ENCODE data around the gene CBR3.
"Not testable (repeated sequence)": the region's sequence is repeated elsewhere in the genome, so short reads cannot be mapped to it uniquely, and the experiment has no call there.

CBR3 gene

DNA sequence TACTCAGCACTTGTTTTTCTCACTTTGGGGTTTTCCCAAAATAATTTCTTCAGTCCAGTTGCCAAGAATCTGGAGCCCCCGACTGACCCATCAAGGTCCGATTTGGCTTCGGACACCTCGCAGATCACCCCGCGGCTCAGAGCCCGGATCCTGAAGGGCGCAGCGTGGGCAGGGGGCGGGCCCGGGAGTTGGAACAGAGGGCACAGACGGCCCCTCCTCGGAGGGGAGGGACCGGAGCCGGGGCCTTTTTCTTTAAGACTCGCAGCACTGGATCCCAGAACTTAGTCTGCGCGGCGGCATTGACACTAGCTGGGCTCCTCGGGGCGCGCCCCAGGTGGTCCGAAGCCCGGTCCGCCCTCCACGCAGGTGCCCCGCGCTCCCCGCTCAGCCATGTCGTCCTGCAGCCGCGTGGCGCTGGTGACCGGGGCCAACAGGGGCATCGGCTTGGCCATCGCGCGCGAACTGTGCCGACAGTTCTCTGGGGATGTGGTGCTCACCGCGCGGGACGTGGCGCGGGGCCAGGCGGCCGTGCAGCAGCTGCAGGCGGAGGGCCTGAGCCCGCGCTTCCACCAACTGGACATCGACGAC lies at the start of gene CBR3:
Gene CBR3 (plus strand): TSS at position 277 of the 588 bp plus-strand sequence. CDS start 114 bp downstream, at position 391.
- no peak for DNase-seq

GRCh38 chr21:36087362-36088138 lies 47.3 kb upstream of the CBR3 start:
- no peak for DNase-seq

- no peak for DNase-seq
Measured at GRCh38 chr21:36089946-36090345, 44.9 kb upstream of the CBR3 start.

DNA sequence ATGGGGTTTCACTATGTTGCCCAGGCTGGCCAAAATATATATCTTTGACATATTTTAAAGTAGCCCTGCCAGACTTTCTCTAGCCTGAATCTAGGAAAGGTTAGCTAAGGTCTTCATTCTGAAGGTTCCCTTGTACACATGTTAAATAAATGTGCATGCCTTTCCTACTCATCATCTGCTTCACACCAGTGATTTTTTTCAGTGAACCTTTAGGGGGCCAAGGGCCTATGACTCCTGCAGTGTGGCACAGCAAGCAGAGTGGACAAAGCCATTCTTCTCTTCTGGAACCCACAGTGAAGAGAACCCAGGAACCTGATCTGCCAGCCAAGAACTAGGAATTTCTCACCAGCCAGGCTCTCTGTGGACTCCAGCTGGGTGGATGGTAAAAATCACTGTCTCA lies 42.2 kb upstream of the CBR3 start:
- DNase-seq = no peak

DNA sequence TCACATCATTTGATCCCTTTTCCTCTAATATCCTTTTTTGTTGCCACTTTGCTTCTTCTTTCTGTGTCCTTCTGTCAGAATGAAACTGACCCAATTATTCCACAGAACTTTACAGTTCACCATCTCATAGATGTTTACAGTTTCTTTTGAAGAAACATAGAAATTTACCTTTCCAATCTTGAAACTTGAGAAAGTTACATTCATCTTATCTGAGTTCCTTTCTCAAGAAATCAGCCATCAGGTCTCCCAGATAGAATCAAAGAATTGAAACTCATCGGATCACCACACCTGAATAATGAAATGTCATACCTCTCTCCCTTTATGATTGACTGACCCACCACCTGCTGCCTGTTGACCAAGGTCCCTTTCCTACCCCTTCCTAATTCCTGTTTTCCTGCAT lies 41.4 kb upstream of the CBR3 start:
- no peak for DNase-seq

DNA sequence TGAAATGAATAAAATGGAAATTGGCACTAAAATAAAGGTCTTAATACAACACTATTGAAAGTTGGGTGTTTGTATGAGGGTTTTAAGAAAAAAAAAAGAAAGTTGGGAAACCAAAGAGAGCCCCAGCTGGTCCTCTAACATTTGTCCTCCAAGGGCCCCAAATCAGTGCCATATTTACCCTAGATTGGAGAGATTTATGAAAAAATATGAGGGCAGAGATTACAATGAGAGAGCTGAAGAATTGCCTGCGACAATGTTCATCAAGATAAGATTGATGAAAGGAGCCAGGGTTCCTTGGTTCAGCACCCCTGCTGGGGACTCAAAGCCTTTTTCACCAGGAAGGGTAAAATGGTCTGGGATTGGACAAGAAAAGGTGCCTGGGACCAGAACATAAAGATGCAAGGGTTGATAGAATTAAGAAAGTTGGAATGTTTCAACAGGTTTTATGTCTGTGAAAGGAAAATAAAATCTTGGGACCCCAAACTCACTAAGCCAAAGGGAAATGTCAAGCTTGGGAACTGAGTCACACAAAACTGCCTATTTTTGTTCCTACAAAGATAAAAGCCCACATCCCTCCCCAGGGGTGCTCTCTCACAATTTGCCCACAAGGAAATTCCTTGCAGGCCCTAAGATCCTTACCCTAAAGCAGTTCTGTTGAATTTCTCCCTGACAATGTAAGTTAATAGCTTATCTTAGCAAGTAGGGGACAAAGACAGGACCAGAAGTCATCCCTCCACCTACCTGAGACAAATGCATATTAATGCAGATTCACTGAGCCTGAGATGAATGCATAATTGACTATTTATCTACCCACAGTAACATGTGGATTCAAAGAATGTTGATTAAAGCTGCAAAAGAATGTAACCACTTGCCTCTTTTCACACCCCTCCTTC lies 38.2 kb upstream of the CBR3 start:
- DNase-seq = no peak

GRCh38 chr21:36097427-36098181 lies 37.3 kb upstream of the CBR3 start:
- DNase-seq = no peak

GRCh38 chr21:36098182-36098532 lies 36.7 kb upstream of the CBR3 start:
- no peak for DNase-seq

- DNase-seq = no peak
Measured at GRCh38 chr21:36099000-36099399, 35.9 kb upstream of the CBR3 start.

- not testable (repeated sequence) for DNase-seq
Measured at GRCh38 chr21:36099695-36100211, 35.1 kb upstream of the CBR3 start.

DNA sequence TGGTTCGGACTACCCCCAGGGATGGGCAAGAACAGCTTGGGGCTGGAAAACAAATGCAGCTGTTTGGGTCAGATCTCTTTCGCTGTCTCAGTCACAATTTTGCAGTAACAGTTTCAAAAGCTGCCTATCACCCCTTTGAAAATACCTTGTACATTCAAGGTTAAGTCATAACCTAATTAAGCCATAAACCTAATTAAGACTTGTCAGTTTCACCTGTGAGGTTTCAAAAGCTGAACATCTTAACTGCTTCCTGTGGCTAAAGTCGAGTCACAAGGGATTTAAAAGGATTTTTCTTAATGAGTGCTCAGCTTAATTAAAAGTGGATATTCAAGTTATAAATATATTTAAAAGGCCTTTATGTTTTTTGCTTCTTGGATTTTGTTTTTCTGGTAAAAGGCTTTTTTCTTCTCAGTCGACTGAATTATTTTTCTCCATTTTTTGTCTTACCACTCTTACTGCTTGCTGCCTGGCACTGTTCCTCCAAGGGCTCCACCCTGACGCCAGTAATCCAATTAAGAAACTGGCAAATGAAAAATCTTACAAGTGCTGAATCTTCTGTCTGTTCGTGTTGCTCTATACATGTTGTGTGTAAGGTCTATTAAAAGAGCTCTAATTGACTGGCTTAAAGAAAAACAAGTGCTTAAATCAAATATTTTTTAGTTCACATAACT lies 33.8 kb upstream of the CBR3 start:
- no peak for DNase-seq

DNA sequence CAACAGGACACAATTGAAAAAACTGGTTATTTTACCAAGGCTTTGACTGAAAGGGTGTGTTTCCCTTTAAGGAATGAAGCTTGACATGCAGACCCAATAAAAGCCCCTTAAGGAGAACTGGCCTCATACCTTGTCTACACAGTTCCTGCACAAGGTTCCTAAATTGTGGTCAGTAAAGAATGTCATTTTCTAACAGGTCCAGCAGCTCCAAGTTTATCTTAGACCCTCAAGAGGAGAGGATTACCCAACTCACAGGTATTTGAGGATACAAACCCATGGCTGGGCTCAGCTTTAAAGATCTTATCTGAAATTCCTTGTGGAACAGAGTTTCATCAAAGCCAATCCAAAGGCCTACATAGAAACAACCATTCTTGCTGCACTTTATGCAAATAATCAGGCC lies 31.4 kb upstream of the CBR3 start:
- DNase-seq = no peak

DNA sequence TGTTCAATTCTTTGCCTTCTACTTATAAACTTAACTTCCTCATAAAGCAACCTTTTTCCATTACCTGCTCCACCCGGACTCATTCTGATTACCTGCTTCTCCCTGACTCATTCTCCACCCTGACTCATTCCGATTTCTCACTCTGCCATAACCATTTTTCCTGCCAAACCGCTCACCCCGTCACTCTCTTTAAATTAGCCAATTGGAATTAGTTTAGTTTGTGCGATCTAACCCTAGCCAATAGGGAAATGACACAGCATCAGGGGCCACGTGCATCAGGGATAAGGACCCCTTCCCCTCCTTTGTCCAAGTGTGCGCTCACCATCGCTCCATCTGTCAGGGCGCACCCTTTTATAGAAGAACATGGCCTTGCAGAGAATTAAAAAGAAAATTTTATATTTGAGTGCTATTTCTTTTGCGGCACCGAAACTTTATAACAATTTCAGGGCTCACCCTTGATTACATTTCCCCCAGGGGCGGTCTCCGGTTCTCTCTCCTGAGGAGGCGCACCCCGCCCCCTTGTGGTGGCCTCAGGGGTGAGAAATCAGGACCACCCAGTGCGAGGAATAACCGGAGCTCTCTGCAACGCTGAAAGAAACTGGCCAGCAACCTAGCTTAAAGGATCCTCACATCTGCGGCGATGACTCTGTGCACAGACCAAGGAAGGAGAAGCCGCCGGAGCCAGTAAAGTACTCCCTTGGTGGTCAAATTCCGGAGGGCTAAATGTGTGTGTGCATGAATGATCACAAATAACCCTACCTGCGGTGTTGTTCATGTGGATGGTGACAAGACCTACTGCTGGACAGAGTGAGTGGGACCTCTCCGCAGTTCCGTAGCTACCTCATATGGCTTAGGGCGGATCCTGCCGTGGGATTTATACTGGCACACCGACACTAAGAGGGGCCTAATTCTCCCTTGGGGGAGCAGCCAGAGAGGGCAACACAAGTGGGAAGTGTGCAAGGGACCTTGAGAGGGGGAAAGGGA lies 30.3 kb upstream of the CBR3 start:
- DNase-seq = no peak

GRCh38 chr21:36105327-36105842 lies 29.5 kb upstream of the CBR3 start:
- no peak for DNase-seq

DNA sequence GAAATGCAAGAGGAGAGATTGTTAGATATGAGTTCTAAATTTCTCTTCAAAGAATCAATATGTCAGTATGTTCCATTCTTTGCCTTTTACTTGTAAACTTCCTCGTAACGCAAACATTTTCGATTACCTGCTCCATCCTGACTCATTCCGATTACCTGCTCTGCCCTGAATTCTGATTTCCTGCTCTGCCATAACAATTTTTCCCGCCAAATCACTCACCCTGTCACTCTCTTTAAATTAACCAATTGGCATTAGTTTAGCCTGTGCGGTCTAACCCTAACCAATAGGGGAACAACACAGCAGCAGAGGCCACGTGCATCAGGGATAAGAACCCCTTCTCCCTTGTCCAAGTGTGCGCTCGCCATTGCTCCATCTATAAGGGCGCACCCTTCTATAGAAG lies 25.0 kb upstream of the CBR3 start:
- no peak for DNase-seq

GRCh38 chr21:36111238-36111637 lies 23.6 kb upstream of the CBR3 start:
- DNase-seq = no peak

- DNase-seq = peak; percentile 31
Measured at GRCh38 chr21:36113647-36114428, 21.0 kb upstream of the CBR3 start.

- DNase-seq = no peak
Measured at GRCh38 chr21:36115138-36115730, 19.6 kb upstream of the CBR3 start.

- no peak for DNase-seq
Measured at GRCh38 chr21:36117286-36117741, 17.6 kb upstream of the CBR3 start.
